KMS-11 (cell line): ENCODE measurements around the gene PAH.
"Not testable (repeated sequence)": the region's sequence is repeated elsewhere in the genome, so short reads cannot be mapped to it uniquely, and the experiment has no call there.

Experiments used
- H2AFZ ChIP-seq: fragments of 200-600 bp; sonication (generic); 2 replicates; pipeline ENCODE4 v1.6.1; 2016; ENCODE audit warnings: antibody characterized with exemption, mixed run types, low read depth
- H3K27ac ChIP-seq: fragments of 200-600 bp; sonication (generic); 2 replicates; pipeline ENCODE4 v1.6.1; 2016; ENCODE audit warnings: mild to moderate bottlenecking, mixed run types
- H3K27me3 ChIP-seq: fragments of 200-600 bp; sonication (generic); 2 replicates; pipeline ENCODE4 v1.6.1; 2017; ENCODE audit warnings: mild to moderate bottlenecking, low read depth, mixed run types, moderate library complexity; ENCODE audit not compliant: insufficient read depth
- H3K36me3 ChIP-seq: fragments of 200-600 bp; sonication (generic); 2 replicates; pipeline ENCODE4 v1.6.1; 2017; ENCODE audit warnings: mild to moderate bottlenecking, mixed run types; ENCODE audit not compliant: insufficient read depth
- H3K4me1 ChIP-seq: fragments of 200-600 bp; sonication (generic); 2 replicates; pipeline ENCODE4 v1.6.1; 2016; ENCODE audit warnings: mild to moderate bottlenecking, low read depth, mixed run types; ENCODE audit not compliant: poor library complexity, severe bottlenecking
- H3K4me2 ChIP-seq: fragments of 200-600 bp; sonication (generic); 2 replicates; pipeline ENCODE4 v1.7.0; 2016; ENCODE audit warnings: mild to moderate bottlenecking, mixed run types
- H3K4me3 ChIP-seq: fragments of 200-600 bp; sonication (generic); IDR thresholded peaks from 2 replicates; pipeline ENCODE4 v1.6.1; 2017; ENCODE audit warnings: low read depth, low read length, mixed read lengths; ENCODE audit not compliant: insufficient read depth
- H3K79me2 ChIP-seq: fragments of 200-600 bp; sonication (generic); 2 replicates; pipeline ENCODE4 v1.6.1; 2016; ENCODE audit warnings: low read depth, mixed run types; ENCODE audit not compliant: insufficient read depth
- H3K9ac ChIP-seq: fragments of 200-600 bp; sonication (generic); 2 replicates; pipeline ENCODE4 v1.6.1; 2016; ENCODE audit warnings: mild to moderate bottlenecking, mixed run types
- H4K20me1 ChIP-seq: fragments of 200-600 bp; sonication (generic); 2 replicates; pipeline ENCODE4 v1.6.1; 2016; ENCODE audit warnings: mild to moderate bottlenecking, mixed run types; ENCODE audit not compliant: insufficient read depth
- TF ChIP-seq, protein P1 (sequence below): fragments of 200-600 bp; sonication (generic); conservative IDR thresholded peaks from 2 replicates; pipeline ENCODE4 v1.6.1; 2017; ENCODE audit warnings: low read depth, mild to moderate bottlenecking, antibody characterized with exemption, low read length, moderate library complexity, mixed read lengths

The PAH gene

DNA sequence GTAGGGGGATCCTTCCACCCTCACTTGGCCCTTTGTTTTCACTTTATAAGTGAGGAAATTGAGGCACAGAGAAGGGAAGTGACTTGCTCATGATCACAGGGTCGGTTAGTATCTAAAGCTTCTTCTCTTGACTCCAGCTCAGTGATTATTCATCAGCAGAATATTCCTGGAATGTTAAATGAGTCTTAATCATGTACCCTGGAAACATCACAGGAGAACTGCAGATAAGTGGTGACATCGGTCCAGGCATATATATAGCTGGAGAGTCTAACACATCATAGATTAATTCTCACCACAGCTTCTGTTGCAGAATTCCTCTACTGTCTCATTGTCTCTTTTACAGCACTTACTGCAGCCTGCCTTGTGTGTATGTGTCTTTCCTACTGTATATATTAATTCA lies 69.9 kb downstream of the PAH start:
- H3K36me3 ChIP-seq: no peaks in the 10 kb centered on the region
- no peak overlapping the region for H3K9ac ChIP-seq
- H3K4me2 ChIP-seq: no peak overlapping the region
- TF ChIP-seq, protein P1, sequence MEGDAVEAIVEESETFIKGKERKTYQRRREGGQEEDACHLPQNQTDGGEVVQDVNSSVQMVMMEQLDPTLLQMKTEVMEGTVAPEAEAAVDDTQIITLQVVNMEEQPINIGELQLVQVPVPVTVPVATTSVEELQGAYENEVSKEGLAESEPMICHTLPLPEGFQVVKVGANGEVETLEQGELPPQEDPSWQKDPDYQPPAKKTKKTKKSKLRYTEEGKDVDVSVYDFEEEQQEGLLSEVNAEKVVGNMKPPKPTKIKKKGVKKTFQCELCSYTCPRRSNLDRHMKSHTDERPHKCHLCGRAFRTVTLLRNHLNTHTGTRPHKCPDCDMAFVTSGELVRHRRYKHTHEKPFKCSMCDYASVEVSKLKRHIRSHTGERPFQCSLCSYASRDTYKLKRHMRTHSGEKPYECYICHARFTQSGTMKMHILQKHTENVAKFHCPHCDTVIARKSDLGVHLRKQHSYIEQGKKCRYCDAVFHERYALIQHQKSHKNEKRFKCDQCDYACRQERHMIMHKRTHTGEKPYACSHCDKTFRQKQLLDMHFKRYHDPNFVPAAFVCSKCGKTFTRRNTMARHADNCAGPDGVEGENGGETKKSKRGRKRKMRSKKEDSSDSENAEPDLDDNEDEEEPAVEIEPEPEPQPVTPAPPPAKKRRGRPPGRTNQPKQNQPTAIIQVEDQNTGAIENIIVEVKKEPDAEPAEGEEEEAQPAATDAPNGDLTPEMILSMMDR: no peak
- no peak overlapping the region for H3K27ac ChIP-seq
- H2AFZ ChIP-seq: no peak overlapping the region
- H3K27me3 ChIP-seq: no peaks in the 10 kb centered on the region
- no peaks in the 10 kb centered on the region for H3K4me1 ChIP-seq
- no peaks in the 10 kb centered on the region for H3K79me2 ChIP-seq
- H4K20me1 ChIP-seq: no peaks in the 10 kb centered on the region
- H3K4me3 ChIP-seq: no peak overlapping the region

DNA sequence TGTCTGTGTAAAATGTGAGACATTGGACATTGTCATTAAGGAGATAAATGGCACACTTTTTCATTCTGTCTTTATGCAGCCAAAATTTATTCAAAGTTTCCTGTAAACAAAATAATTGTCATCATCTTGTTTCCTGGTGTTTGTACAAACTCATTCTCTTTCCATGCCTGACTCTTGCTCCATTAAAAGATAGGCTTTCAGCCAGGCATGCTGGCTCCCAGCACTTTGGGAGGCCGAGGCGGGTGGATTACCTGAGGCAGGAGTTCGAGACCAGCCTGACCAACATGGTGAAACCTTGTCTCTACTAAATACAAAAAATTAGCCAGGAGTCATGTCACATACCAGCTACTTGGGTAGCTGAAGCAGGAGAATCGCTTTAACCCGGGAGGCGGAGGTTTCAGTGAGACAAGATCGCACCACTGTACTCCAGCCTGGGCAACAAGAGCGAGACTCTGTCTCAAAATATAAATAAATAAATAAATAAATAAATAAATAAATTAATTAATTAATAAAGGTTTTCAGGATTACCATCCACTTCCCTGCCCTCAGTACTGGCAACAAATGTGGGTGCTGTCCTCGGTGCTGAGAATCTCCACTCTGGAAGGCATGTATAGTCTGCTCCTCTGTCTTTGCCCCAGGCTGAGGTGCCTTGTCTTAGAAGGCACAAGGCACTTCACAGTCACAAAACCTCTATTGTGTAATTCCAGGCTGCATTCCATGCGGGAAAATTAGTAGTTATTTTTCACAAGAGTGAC lies 83.2 kb downstream of the PAH start:
- Histone ChIP-seq H3K4me1 (no peaks in the 10 kb centered on the region), H3K27ac (no peak overlapping the region), H3K79me2 (no peaks in the 10 kb centered on the region), H3K4me3 (no peak overlapping the region), H3K4me2 (no peak overlapping the region), H4K20me1 (no peaks in the 10 kb centered on the region), H3K27me3 (no peaks in the 10 kb centered on the region), H2AFZ (no peak overlapping the region), H3K36me3 (no peaks in the 10 kb centered on the region), H3K9ac (no peak overlapping the region)
- TF ChIP-seq, protein P1: no peak

DNA sequence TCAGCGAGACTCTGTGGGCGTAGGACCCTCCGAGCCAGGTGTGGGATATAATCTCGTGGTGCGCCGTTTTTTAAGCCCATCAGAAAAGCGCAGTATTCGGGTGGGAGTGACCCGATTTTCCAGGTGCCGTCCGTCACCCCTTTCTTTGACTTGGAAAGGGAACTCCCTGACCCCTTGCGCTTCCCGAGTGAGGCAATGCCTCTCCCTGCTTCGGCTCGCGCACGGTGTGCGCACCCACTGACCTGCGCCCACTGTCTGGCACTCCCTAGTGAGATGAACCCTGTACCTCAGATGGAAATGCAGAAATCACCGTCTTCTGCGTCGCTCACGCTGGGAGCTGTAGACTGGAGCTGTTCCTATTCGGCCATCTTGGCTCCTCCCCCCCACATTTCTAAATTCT lies 84.2 kb downstream of the PAH start:
- H3K9ac ChIP-seq, H4K20me1 ChIP-seq, H3K79me2 ChIP-seq, H3K4me1 ChIP-seq, H3K4me2 ChIP-seq, H3K36me3 ChIP-seq, H2AFZ ChIP-seq, H3K27ac ChIP-seq, H3K27me3 ChIP-seq, H3K4me3 ChIP-seq: not testable (repeated sequence)

DNA sequence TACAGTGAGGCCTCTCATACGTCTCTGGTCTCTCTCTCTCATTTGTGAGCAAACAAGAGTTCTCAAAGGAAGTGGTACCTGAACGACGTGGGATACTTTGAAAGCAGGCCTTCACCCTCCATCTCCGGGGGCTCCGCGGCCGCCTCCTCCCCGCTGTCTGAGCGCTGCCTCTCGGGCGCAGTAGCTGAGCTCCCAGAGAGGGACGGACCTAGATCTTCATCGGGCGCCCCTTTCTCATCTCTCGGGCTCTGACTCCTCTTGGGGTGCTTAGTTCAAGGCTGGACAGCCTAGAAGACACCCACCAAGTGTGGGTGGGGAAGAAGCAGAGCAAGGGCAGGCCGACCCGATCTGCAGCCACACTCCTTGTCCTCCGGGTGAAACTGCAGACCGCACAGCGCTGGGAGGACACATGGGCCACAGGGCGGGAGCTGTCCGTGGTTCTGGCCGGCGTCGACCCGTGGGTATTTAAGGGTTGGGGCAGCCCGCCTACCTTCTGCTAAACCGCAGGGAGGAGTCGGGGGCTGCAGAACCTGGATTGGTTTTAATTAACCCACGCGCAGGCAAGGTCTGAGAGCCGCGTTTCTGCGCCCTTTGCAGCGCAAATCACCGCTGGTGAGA lies 92.7 kb downstream of the PAH start:
- Histone ChIP-seq H3K79me2 (no peaks in the 10 kb centered on the region), H3K4me3 (no peak overlapping the region), H2AFZ (no peak overlapping the region), H4K20me1 (no peaks in the 10 kb centered on the region), H3K9ac (no peak overlapping the region), H3K4me2 (no peak overlapping the region), H3K27me3 (no peaks in the 10 kb centered on the region), H3K27ac (no peak overlapping the region), H3K36me3 (no peaks in the 10 kb centered on the region), H3K4me1 (no peaks in the 10 kb centered on the region)
- TF ChIP-seq, protein P1: no peak

DNA sequence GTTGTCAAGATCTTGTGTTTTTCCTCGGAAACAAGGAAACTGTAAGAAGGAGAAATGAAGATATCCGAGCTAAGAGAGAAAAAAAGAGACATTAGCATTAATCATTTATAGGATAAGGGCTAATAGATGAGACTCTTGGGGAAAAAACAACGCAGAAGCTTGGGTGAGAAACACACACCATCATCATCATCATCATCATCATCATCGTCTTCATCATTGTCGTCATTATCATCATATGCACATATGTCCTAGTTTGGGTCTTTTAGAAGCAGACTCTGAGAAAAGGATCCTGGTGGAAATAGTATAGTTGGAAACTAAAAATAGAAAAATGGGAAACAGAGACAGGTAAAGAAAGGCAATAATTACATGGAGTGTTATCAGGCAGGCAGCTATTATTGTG lies 95.9 kb downstream of the PAH start:
- no peaks in the 10 kb centered on the region for H3K79me2 ChIP-seq
- no peaks in the 10 kb centered on the region for H3K36me3 ChIP-seq
- no peaks in the 10 kb centered on the region for H4K20me1 ChIP-seq
- H3K27ac ChIP-seq: no peak overlapping the region
- no peaks in the 10 kb centered on the region for H3K27me3 ChIP-seq
- no peak overlapping the region for H3K9ac ChIP-seq
- H2AFZ ChIP-seq: no peak overlapping the region
- TF ChIP-seq, protein P1: no peak
- no peak overlapping the region for H3K4me3 ChIP-seq
- no peak overlapping the region for H3K4me2 ChIP-seq
- no peaks in the 10 kb centered on the region for H3K4me1 ChIP-seq
